GM12872 (cell line): Measurements from ENCODE around the gene ENDOG.

ENCODE experiments used
- TF ChIP-seq, protein P1 (sequence below): IDR thresholded peaks from 3 replicates; pipeline ENCODE4 v1.5.1; 2011; ENCODE audit warnings: low read depth, mild to moderate bottlenecking, low read length, moderate library complexity; ENCODE audit not compliant: insufficient read depth

ENDOG gene

DNA sequence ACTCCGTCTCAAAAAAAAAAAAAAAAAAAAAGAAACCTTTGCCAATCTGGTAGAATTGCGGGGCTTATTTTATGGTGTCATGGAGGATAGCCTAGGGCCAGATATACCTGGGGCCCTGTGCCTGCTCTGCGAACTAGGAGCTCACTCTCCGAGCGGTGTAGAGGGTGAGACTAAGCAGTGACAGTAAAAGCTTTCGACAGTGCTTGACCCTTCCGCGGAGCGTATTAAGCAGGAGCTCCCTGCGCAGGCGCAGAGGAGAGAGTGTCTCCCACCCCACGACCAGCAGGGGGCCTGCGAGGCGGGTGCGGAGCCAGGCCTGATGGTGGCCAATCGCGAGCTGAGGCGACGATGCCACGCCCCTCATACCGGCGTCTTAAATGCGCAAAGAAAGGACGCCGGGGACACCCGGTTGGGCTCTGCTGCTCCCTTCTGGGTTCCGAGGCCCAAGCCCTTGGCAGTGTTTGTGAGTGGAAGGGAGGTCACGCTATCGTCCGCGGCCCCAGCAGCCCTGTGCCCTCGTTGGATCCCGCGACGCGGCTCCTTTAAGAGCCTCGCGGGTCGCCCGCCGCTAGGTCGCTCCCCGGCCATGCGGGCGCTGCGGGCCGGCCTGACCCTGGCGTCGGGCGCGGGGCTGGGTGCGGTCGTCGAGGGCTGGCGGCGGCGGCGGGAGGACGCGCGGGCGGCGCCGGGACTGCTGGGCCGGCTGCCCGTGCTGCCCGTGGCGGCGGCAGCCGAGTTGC is at the start of gene ENDOG:
Gene ENDOG (plus strand): TSS at position 402 of the 740 bp plus-strand sequence. CDS start 185 bp downstream, at position 587.
- TF ChIP-seq, protein P1, sequence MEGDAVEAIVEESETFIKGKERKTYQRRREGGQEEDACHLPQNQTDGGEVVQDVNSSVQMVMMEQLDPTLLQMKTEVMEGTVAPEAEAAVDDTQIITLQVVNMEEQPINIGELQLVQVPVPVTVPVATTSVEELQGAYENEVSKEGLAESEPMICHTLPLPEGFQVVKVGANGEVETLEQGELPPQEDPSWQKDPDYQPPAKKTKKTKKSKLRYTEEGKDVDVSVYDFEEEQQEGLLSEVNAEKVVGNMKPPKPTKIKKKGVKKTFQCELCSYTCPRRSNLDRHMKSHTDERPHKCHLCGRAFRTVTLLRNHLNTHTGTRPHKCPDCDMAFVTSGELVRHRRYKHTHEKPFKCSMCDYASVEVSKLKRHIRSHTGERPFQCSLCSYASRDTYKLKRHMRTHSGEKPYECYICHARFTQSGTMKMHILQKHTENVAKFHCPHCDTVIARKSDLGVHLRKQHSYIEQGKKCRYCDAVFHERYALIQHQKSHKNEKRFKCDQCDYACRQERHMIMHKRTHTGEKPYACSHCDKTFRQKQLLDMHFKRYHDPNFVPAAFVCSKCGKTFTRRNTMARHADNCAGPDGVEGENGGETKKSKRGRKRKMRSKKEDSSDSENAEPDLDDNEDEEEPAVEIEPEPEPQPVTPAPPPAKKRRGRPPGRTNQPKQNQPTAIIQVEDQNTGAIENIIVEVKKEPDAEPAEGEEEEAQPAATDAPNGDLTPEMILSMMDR: peak; percentile 100

DNA sequence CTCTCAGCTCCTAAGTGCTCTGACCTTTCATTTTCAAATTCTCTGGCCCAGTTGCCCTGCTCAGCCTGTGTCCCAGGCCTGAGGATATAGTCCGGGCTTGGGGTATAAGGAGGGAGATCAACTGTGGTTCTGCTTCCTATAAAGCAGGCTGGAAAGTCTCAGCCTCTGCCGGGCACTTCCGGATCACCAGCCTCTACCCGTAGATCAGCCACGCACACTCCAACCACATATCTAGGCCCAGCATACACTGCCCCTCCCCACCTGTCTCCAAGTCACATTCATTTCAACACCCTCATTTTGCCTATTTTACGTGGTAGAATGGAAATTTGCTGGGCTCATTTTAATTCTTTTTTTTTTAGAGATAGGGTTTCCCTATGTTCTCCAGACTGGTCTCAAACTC is 49.7 kb upstream of the ENDOG start:
- TF ChIP-seq, protein P1: no peak

DNA sequence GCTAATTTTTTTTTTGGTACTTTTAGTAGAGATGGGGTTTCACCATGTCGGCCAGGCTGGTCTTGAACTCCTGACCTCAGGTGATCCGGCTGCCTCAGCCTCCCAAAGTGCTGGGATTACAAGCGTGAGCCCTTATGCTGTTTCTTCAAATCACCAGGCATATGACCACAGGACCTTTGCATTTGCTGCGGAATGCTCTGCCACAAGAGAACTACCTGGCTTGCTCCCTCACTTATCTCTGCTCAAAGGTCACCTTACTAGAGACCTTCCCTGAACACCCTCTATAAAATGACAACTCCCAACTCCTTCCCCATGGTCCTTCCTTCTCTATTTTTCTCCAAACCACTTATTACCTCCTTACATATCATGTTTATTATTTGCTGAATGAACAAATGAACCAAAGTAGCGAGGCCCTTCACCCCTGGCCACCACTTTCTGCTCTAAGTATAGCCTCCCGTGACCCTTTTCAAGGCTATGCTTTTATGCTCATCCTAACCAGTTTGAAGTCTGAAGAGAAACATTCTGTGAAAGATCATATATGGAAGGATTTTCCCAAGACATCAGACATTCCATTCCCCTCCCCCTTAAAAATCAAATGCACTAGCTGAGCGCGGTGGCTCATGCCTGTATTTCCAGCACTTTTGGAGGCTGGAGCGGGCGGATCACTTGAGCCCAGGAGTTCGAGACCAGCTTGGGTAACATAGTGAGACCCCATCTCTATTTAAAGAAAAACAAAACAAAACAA is 47.8 kb upstream of the ENDOG start:
- TF ChIP-seq, protein P1: no peak

DNA sequence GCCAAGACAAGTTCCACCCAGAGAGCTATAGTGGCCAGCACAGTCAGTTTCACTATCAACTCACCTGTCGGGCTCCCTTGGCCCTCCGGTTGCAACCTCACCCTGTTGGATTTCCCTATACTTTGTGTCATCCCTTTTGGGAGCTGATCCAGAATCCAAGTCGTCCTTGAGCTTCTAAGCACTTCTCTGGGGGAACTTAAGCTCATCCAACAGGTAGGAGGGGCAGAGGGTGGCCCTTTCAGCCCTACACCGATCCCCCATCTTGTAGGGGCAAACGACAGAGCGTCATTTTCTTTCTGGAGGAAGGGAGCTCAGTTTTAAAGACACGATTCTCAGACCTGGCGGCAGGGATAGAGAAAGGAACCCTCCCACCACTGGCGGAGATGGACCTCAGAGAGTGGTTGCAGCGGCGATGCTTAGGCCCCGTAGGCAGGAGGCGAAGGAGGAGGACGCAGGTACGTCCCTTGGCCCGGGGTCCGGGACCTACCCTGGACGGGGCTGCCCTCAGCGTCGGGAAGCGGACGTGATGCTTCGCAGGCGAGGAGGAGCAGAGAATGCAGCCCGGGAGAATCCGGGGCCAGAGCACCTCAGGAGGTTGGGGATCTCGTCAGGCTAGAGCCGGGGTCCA is 47.1 kb upstream of the ENDOG start:
- TF ChIP-seq, protein P1: no peak

DNA sequence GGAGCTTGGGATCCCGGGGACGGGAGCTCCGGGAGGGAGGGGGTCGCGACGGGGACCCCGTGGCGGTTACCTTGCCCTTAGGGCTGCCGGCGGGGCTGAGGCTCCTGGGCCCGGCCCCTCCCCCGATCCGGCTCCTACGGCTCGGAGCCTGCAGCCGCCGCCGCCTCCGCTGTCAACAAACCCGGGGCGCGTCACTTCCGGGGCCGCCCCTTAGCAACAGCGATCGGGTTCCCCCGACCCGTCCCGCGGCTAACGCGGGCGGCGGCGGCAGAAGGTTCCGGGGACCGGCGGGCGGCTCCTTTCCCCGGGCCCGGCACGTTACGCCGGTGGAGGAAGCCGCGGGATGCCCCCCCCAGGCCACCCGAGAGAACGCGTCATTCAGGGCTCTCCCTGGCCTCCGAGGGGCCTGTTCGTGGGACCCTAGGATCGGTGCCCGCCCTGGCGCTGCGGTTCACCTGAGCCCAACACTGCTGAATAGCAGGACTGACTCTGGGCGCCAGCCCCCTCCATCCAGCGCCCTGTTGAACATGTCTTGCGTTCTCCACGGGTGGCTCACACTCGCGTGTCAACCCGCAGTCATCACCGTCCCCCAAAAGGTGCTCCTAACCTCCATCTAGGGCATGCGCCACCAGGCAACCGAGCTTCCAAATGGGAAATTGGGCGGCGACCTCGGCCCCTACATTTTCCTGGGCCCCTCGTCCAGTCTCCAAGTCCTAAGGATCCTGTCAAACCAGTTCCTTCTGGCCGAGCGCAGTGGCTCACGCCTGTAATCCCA is 46.4 kb upstream of the ENDOG start, which contains the start of gene ZER1:
Gene ZER1 (minus strand): TSS at position 183 of the 775 bp plus-strand sequence. CDS start 16,362 bp downstream, outside the sequence.
- TF ChIP-seq, protein P1: no peak

DNA sequence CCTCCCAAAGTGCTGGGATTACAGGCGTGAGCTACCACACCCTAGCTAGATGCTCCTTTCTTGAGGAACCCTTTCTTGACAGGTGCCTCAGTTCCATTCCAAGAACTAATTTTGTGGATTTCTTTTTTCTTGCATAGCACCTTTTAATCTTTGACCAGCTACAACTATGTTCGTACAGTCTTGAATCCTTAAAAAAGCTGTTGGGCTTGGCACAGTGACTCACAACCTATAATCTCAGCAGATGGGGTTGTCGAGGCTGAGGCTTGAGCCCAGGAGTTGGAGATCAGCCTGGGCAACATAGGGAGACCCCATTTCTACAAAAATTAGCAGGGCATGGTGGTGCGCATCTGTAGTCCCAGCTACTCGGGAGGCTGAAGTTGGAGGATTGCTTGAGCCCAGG is 45.3 kb upstream of the ENDOG start:
- TF ChIP-seq, protein P1: no peak
